Measurements from ENCODE around the gene R3HDM4.

GRCh38 chr19:863315-863620, 49.8 kb downstream of the R3HDM4 start:
- no peak for TF ChIP-seq JUND (IDR thresholded peaks at IDR 0.05)
- no peak for TF ChIP-seq ZBTB33 (IDR thresholded peaks at IDR 0.05)
- TF ChIP-seq CTCF (IDR thresholded peaks at IDR 0.05; ENCODE audit: low read depth, low read length, missing input control), result no peak
- no peak for TF ChIP-seq YY1 (IDR thresholded peaks at IDR 0.05)
- no peak for TF ChIP-seq REST (IDR thresholded peaks at IDR 0.05)

Measured in liver (tissue), 3 donors.